ENCODE data around the gene SMOC2.

SMOC2 gene

DNA sequence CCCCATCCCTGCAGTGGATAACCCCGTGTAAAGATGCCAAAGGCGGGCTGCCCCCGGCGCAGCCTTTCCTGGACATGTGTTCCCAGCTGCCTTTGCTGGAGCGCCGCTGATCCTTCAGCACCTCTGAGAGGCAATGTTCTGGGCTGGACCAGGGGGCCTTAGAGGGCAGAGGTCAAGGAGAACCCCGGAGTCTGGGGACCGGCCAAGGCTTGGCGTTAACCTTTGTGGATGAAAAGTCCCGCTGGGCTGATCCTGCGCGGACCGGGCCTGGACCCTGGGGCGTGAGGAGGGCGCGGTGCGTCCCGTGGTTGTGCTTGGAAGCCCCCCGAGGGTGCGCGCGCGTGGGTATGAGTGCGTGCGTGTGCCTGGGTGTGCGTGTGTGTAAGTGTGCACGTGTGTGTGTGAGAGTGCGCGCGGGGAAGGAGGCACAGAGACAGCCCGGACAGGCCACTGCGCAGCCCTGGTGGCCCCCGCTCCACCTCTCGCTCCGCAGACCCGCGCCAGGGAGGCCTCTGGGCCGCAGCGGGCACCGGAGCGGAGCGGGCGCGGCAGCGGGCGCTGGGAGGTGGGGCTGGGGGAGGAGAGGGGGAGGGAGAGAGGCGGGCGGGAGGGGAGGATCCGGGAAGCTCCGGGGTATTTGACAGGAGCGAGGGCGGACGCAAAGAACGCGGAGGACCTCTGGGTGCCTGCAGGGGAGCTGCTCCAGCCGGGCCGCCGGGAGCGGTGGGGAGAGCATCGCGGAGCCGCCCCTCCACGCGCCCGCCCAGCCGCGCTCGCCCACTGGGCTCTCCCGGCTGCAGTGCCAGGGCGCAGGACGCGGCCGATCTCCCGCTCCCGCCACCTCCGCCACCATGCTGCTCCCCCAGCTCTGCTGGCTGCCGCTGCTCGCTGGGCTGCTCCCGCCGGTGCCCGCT lies at the start of gene SMOC2:
SMOC2 (plus strand) TSS at position 665 of the 914 bp plus-strand sequence; CDS start at position 852, 187 bp downstream.
- DNase-seq, result no peak

GRCh38 chr6:168393126-168393870 lies 47.7 kb upstream of the SMOC2 start:
- no peak for DNase-seq

DNA sequence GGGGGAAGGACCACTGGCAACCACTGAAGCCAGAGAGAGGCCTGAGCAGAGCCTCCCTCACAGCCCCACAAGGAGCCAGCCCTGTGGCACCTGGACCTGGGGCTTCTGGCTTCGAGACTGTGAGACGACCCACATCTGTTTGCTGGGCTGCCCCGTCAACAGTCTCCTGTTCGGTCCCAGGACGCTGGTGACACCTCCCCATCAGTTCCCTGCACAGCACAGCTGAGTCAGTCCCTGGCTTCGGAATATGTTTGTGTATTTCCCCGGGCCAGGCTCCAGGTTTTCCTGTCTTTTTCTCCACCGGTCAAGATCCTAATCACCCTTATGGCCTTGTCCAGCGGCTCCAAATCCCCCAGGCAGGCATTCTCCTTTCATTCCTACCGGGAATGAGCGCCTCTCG lies 46.4 kb upstream of the SMOC2 start:
- DNase-seq, result no peak

- DNase-seq, result no peak
Observed at GRCh38 chr6:168395983-168396382, 45.0 kb upstream of the SMOC2 start.

DNA sequence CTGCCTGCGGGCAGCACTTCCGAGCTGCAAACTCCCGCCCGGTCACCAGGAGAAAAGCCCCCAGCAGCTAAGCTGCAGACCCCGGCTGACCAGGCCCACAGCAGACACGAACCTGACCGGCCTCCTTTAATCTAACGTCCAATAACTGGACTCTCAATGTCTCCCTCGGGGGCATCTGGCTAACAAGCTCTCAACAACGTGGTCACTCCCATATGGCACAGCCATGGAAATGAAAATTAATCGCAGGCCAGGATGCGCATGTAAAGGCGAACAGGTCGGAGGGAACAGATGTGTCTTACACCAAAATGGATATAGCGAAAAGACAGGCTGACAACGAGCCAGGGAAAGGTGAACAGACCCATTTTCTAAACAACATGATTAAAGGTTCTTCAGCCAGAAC lies 44.4 kb upstream of the SMOC2 start:
- no peak for DNase-seq

GRCh38 chr6:168397012-168397411 lies 44.0 kb upstream of the SMOC2 start:
- DNase-seq, result no peak

- no peak for DNase-seq
Observed at GRCh38 chr6:168400037-168400436, 40.9 kb upstream of the SMOC2 start.

DNA sequence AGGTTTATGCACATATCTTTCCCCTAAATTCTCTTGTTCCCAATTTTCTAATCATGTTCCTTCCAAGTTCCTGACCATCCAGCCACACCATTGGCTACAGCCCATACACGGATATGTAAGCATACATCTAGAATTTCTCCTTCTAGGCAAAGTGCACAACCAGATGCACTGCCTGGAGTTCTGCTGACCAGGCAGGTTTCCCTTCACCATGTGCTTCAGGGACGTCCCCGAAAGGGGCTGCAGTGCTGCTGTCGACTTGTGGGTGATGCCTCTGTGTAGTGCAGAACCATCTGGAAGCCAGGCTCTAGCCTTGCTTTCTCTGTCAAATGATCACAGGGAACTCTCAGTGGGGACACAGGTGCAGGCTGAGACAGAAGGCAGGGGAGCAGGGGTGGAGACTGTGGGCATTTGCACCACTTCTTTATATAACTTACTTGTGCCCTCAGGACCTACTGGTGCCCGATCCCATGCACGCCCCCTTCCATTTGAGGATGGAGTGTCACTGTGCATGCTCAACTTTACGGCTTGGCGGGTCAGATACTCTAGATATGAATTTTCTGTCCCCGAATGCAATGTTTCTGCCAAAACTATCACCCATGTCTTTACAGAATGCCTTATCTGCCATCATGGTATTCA lies 37.5 kb upstream of the SMOC2 start:
- DNase-seq, result no peak

GRCh38 chr6:168404560-168404959 lies 36.4 kb upstream of the SMOC2 start:
- DNase-seq, result no peak

GRCh38 chr6:168407842-168408241 lies 33.1 kb upstream of the SMOC2 start:
- DNase-seq, result no peak

GRCh38 chr6:168408504-168409136 lies 32.4 kb upstream of the SMOC2 start:
- no peak for DNase-seq

DNA sequence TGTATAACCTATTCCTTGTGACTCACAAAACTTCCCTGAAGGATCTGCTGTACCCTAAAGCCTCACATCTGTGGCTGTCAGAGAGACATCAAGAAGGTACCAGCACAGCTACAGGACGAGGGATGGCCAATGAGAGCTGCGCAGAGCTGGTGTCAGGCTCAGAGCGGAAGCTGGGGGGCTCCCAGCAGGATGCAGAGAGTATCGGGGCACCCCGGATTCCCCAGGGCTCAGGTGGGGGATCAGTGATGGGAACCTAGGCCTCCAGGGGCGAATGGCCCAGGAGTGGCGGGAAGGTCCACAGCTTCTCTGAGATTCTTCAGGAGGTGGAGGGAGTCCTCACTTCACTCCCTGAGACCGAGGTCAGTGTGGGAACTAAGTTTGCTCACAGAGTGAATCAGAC lies 30.9 kb upstream of the SMOC2 start:
- DNase-seq, result no peak

DNA sequence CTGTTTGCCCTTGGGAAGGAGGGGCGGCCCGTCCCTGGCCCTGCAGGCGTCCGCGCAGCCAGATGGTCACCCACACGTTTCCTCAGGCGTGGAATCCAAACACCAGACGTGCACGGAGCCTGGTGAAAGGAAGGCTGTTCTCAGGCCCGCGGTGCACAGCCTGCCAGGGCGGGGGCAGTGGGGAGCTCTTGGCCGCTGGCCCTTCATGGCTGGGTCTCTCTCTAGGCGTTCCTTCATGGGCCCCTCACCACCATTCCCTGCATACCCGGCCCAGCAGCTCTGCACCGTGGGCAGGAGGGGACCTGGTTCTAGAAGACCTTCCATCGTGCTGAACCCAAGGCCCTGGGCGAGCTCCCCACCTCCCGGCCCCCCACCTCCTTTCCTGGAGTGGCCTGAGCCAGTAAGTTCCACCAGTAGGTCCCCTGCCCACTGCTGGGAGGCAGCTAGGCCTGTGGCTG lies 30.4 kb upstream of the SMOC2 start:
- DNase-seq, result no peak

GRCh38 chr6:168411130-168411529 lies 29.9 kb upstream of the SMOC2 start:
- DNase-seq, result no peak

- DNase-seq, result no peak
Observed at GRCh38 chr6:168411793-168412192, 29.2 kb upstream of the SMOC2 start.

GRCh38 chr6:168412456-168412855 lies 28.5 kb upstream of the SMOC2 start:
- DNase-seq, result no peak

DNA sequence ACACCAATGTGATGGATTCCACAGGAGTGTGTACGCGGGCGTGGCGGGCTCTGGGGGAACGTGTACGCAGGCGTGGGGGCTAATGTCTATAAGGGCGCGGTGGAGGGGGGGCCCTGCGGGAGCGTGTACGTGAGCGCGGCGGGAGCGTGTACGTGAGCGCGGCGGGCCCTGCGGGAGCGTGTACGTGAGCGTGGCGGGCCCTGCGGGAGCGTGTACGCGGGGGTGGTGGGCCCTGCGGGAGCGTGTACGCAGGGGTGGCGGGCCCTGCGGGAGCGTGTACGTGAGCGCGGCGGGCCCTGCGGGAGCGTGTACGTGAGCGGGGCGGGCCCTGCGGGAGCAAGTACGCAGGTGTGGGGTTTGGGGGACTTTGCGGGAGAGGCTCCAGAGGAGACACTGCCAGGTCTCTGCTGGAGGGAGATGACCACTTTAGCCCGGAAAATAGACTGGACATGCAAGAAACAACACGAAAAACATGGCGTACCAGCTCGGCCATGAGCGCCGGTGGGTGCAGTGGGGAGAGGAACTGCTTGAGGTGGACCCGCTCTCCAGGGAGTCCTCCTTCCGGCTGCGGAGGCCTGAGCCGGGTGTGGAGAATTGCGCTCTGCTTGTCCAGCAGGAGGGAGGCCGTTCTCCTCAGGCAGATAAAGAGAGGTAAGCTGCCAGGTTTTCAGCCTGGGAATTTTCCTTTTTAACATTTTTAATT lies 27.8 kb upstream of the SMOC2 start:
- DNase-seq, result no peak

- no peak for DNase-seq
Observed at GRCh38 chr6:168413856-168414255, 27.1 kb upstream of the SMOC2 start.

DNA sequence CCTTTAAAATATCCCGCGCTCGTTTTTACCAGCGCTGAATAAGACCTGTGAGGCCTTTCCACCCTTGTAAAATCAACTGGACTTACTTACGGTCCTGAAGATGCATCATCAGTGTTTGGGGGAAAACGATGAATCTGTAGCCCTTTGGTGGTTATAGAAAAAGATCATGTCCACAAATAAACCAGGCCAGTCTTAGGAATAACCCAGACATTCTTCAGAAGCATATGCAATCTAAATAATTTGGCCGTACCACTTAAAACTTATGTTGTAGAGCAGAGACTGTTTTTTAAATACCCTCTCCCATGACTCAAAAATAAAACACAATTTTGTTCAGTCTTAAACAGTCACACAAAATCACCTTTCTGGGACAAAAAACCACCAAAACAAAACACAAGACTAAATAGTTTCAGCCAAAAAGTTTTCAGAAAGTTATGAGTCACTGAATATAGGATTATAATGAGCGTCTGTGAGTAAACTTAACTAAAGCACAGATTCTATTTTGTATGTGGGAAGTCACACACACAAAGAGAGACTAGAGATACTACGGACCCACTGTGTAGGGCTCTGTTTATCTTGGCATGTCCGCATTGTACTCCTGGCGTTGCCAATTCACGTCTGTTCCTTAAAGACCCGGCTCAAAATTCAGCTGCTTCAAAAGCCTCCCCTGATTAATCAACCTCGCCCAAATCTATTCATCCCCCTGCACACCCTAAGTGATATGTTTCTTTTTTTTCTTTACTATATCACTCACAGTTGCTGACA lies 26.5 kb upstream of the SMOC2 start:
- no peak for DNase-seq

GRCh38 chr6:168415098-168415992 lies 25.6 kb upstream of the SMOC2 start:
- DNase-seq, result no peak
